Measurements from ENCODE around the gene TTC39B. TPM values are rescaled to one million over a fixed set of nuclear protein-coding genes. Genes with fewer than 3 reads are reported as not detected.

Gene TTC39B
- total RNA-seq, 1 donor from 2014 or later, result 4.1 TPM

DNA sequence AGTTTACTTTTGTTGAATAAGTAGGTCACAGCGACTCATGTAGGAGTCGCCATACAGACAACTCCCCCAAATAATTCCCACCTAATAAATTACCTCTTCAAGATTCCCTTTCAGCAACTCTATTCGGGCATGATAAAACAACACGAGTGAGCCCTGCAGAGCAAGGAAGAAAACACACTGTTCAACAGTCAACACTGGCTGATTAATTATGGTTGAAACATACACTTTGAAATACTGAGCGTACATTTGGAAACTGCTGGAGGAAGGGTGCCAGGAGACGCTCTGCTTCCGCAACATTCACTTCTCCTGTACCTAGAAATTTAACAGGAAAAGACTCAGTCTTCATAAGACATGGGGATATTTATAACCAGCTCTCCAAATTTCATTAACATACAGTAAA is 117.5 kb downstream of the TTC39B start:
- Histone ChIP-seq H3F3A (ENCODE audit: low read depth) (no peaks in the 10 kb centered on the region), H3K9me3 (ENCODE audit: low read depth) (no peaks in the 10 kb centered on the region), H3K4me1 (no peaks in the 10 kb centered on the region), H3K27me3 (no peaks in the 10 kb centered on the region), H3K4me3 (no peak overlapping the region), H3K79me2 (ENCODE audit: low read depth) (no peaks in the 10 kb centered on the region), H4K20me1 (ENCODE audit: low read depth) (no peaks in the 10 kb centered on the region), H3K9ac (no peak overlapping the region), H3K36me3 (no peaks in the 10 kb centered on the region), H2AFZ (replicated peaks) (no peak overlapping the region), H3K4me2 (no peak overlapping the region), H3K27ac (no peak overlapping the region)
- TF ChIP-seq, protein P1, sequence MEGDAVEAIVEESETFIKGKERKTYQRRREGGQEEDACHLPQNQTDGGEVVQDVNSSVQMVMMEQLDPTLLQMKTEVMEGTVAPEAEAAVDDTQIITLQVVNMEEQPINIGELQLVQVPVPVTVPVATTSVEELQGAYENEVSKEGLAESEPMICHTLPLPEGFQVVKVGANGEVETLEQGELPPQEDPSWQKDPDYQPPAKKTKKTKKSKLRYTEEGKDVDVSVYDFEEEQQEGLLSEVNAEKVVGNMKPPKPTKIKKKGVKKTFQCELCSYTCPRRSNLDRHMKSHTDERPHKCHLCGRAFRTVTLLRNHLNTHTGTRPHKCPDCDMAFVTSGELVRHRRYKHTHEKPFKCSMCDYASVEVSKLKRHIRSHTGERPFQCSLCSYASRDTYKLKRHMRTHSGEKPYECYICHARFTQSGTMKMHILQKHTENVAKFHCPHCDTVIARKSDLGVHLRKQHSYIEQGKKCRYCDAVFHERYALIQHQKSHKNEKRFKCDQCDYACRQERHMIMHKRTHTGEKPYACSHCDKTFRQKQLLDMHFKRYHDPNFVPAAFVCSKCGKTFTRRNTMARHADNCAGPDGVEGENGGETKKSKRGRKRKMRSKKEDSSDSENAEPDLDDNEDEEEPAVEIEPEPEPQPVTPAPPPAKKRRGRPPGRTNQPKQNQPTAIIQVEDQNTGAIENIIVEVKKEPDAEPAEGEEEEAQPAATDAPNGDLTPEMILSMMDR (IDR thresholded peaks at IDR 0.05), result no peak
- TF ChIP-seq EZH2phosphoT487 (IDR thresholded peaks at IDR 0.05) (no peak), EZH2 (IDR thresholded peaks at IDR 0.05) (no peak)
- no peak for DNase-seq (ENCODE audit: low spot score)
- Mint-ChIP-seq H3K36me3 (no peaks in the 10 kb centered on the region), H3K4me3 (no peak overlapping the region), H3K27me3 (ENCODE audit: insufficient read depth, low read depth) (no peaks in the 10 kb centered on the region), H3K9me3 (no peaks in the 10 kb centered on the region), H3K27ac (no peak overlapping the region), H3K4me1 (no peaks in the 10 kb centered on the region)

DNA sequence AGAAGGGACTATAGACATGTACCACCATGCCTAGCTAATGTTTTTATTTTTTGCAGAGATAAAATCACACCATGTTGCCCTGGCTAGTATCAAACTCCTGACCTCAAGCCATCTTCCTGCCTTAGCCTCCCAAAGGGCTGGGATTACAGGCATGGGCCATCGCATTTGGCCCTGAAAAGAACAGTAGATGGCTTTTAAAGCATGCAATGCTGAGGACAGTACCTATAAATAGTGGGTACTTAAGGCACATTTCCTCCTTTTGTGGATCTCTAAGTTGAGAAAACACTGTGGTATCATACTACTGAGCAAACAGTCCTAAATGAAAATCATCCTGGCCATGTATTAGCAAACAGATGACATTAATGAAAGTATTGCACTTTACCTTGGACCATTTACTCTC is 119.4 kb downstream of the TTC39B start:
- Mint-ChIP-seq H3K27ac (no peak overlapping the region), H3K36me3 (no peaks in the 10 kb centered on the region)

DNA sequence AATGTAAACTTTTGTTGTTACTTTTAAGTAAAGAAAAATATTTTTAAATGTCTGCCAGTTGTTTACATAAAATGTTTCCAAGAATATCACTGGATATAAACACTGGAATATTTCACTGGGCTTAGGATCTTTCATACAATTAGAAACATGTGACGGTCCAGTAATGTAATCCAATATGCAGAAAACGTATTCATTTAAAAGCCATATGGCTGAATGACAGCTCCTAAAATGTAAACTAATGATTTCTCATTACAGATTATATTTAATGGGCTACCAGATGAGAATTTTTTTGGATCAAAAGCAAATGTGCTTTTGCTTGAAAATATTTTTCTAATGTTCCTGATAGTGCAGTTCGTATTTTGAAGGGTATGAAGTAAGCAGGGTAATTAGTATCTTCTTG is 124.3 kb downstream of the TTC39B start:
- Mint-ChIP-seq H3K4me3 (no peak overlapping the region), H3K4me1 (peaks cover 20% of the 10 kb centered on the region), H3K27ac (no peak overlapping the region), H3K36me3 (no peaks in the 10 kb centered on the region), H3K9me3 (no peaks in the 10 kb centered on the region), H3K27me3 (ENCODE audit: insufficient read depth, low read depth) (no peaks in the 10 kb centered on the region)
- H3K27me3 ChIP-seq, result no peaks in the 10 kb centered on the region
- H3K4me2 ChIP-seq, result no peak overlapping the region
- no peaks in the 10 kb centered on the region for H3K79me2 ChIP-seq (ENCODE audit: low read depth)
- H3K9ac ChIP-seq, result no peak overlapping the region
- H3F3A ChIP-seq (ENCODE audit: low read depth), result no peaks in the 10 kb centered on the region
- DNase-seq (ENCODE audit: low spot score), result no peak
- no peaks in the 10 kb centered on the region for H3K9me3 ChIP-seq (ENCODE audit: low read depth)
- TF ChIP-seq EZH2phosphoT487 (IDR thresholded peaks at IDR 0.05) (no peak), EZH2 (IDR thresholded peaks at IDR 0.05) (no peak)
- TF ChIP-seq, protein P1 (IDR thresholded peaks at IDR 0.05), result no peak
- H3K27ac ChIP-seq, result no peak overlapping the region
- no peak overlapping the region for H2AFZ ChIP-seq (replicated peaks)
- H3K4me3 ChIP-seq, result no peak overlapping the region
- H4K20me1 ChIP-seq (ENCODE audit: low read depth), result no peaks in the 10 kb centered on the region
- H3K36me3 ChIP-seq, result no peaks in the 10 kb centered on the region
- H3K4me1 ChIP-seq, result peaks cover 3% of the 10 kb centered on the region

More for the DNA sequence above, 119.4 kb downstream of the TTC39B start:
- H3K36me3 ChIP-seq, result no peaks in the 10 kb centered on the region
- H3K27ac ChIP-seq, result no peak overlapping the region
- H4K20me1 ChIP-seq (ENCODE audit: low read depth), result no peaks in the 10 kb centered on the region
- H3K9ac ChIP-seq, result no peak overlapping the region
- TF ChIP-seq EZH2phosphoT487 (IDR thresholded peaks at IDR 0.05) (no peak), EZH2 (IDR thresholded peaks at IDR 0.05) (no peak)
- TF ChIP-seq, protein P1 (IDR thresholded peaks at IDR 0.05), result no peak
- H3K9me3 ChIP-seq (ENCODE audit: low read depth), result no peaks in the 10 kb centered on the region
- H2AFZ ChIP-seq (replicated peaks), result no peak overlapping the region
- H3F3A ChIP-seq (ENCODE audit: low read depth), result no peaks in the 10 kb centered on the region
- H3K4me1 ChIP-seq, result no peaks in the 10 kb centered on the region
- peaks cover 3% of the 10 kb centered on the region for H3K4me1 Mint-ChIP-seq
- no peak for DNase-seq (ENCODE audit: low spot score)
- H3K4me2 ChIP-seq, result no peak overlapping the region
- H3K4me3 ChIP-seq, result no peak overlapping the region
- no peak overlapping the region for H3K4me3 Mint-ChIP-seq
- no peaks in the 10 kb centered on the region for H3K79me2 ChIP-seq (ENCODE audit: low read depth)
- H3K27me3 ChIP-seq, result no peaks in the 10 kb centered on the region
- no peaks in the 10 kb centered on the region for H3K9me3 Mint-ChIP-seq
- no peaks in the 10 kb centered on the region for H3K27me3 Mint-ChIP-seq (ENCODE audit: insufficient read depth, low read depth)

Data from neural progenitor cell (in vitro differentiated cells).